Stimulated activated CD4-positive, alpha-beta T cell treated with anti-CD3 and anti-CD28 coated beads, Interleukin-4, amount 100 ng/mL, for 4 hours (primary cell): Measurements from ENCODE around the gene CYTIP.
A peak's percentile ranks its signal among the peaks of the same experiment; 100 is the strongest.

Experiments used
- DNase-seq, 2 experiments: peaks; one replicate each; pipeline ENCODE4 v3.0.0-alpha.2; 2020

CYTIP gene

DNA sequence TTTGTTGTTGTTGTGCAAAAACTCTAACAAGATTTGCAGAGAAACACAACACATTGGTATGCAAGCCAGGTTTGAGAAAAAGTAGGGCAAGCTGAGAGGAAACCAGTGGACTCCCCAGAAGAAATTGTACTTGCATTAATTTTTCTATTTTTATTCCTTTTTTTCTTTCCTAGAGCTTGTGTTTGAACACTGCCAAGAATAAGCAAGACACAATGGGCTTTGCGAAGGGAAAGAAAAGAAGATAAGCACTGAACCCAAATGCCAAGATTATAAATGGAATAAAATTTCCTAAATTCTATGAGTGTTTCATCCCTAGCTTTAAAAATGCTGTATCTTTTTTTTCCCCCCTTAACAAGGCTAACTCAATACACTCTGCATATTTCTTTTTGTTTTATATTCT, 17.0 kb upstream of the CYTIP start:
- no peak for DNase-seq

DNA sequence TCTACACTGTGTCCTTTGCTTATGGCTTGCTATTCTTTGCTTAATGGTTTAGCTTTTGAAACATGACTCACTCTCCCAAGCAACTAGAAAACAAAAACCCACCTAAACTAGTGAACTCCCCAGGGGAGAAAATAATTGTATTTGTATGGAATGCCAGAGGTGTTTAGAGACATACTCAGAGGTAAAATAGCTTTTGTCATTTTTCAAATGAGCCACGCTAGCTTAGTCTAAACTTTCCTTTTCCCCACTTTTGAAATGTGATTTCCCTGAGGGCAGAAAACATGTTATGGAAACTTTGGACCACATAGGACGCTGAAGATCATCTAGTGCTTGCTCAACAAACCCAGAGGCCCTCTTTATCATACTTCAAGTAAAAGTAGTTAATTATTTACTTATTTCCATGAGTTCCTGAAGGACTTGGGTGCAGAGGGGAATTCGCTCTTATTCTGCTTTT, 16.5 kb upstream of the CYTIP start:
- no peak for DNase-seq

DNA sequence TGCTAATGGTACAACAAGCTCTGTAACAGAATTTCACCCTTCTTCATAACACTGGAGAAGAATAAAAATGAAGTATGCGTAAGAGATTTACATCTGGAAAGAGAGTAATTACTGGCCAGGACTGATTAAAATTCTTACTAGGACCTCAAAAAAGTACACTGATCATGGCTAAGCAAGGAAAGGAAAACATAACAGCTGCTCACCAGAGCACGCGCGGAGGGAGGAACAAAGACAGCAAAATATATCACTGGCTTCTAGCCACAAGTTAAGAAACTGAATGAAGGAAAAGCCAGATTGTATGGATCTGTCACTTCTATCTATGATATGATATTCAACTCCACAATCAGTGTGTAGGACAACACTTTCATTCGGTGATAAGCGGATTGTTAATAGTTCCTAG, 15.6 kb upstream of the CYTIP start:
- no peak for DNase-seq

DNA sequence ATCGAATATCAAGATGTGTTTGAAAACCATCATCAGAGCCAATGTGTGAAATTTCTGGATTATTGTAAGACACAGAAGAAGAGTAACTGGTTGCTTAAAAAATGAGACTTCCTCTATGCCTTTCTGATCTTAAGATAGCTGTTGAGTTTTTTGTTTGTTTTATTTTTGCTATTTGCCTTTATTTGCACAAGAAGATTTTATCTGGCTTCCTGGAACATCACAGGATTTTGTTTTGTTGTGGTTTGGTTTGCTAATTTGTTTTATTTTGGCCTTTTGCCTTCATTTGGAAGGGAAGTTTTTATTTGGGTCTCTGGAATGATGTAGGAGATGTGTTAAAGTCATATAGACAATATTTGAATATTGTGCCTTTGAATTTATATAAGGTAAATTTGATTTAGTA, 3.9 kb upstream of the CYTIP start:
- no peak for DNase-seq

DNA sequence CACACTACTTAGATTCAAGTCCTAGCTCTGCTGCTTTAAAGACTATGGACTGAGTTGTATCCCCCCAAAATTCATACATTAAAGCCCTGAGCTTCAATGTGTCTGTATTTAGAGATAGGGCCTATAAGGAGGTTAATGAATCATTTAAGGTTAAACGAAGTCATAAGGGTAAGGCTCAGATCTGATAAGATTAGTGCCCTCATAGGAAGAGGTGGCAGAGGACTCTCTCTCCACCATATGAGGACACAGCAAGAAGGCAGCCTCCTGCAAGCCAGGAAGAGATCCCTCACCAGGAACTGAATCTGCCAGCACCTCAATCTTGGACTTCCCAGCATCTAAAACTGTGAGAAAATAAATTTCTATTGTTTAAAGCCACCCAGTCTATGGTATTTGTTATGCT, 3.1 kb upstream of the CYTIP start:
- no peak for DNase-seq

DNA sequence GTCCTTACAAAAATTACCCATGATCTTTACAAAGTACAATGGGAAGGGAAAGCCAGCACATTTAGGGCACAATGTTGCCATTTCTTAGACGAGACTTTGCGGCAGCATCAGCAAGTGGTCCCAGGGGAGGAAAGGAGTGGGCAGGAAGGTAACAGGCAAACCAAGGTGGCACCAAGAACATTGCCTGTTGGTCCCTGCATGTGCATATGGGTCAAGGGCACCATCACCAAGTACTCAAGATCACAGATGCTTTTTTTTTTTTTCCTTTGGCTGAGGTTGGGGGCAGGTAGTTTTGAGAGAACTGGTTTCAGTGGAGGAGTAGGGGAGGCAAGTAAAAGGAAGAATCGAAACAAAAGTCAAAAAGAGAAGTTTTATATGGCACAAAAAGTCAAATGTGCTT, 752 bp upstream of the CYTIP start:
- peak in 1 of 2 experiments; percentile 43 for DNase-seq

DNA sequence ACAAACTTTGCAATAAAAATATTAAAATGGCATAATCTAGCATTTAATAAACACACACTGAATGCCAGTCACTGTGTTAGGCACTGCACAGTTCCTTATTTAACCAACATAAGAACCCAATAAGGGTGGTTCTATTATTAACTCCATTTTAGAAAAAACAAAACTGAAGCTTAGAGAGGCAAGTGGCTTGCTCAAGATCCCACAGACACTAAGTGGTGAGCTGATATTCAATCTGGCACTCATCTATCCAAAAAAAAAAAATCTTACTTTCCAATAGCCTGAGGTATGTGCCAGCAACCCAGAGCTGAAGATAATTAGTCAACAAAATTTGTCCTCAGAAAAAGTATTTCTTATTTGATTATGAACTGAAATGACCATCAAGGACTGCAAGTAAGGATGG, 799 bp downstream of the CYTIP start:
- DNase-seq = no peak

DNA sequence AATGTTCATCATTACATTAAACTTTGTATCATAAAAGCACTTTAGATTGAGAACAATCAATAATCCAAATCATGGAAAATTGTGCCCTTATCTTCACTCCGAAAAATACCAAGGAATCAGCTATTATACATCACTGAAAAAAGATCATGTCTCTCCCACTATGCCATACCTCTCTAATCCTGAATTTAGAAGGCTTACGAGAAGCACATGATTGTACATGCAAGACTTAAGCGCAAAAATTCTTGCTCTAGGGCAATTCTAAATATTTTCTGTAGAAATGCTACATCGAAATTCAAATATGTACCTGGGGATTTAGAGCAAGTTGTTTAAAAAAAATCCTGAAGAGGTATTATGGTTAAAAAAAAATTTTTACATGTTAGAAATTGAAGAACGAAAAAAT, 1.3 kb downstream of the CYTIP start:
- no peak for DNase-seq

DNA sequence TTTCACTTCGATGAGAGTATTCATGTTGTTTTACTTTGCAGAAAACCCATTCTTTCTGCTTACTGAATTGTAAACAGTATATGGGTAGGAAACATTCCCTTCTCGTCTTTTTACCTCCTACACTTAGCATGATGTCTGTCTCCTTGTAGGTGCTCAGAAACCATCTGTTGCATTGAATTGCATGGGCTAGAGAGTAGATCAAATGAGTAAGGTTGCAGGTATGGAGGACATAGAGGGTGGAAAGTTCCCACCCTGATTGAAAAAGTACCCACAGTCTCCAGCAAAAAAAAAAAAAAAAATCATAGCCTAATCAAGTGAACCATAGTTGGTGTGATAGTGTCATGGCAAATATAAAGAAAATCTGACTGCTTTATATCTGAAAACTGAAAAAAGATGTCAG, 1.7 kb downstream of the CYTIP start:
- no peak for DNase-seq

DNA sequence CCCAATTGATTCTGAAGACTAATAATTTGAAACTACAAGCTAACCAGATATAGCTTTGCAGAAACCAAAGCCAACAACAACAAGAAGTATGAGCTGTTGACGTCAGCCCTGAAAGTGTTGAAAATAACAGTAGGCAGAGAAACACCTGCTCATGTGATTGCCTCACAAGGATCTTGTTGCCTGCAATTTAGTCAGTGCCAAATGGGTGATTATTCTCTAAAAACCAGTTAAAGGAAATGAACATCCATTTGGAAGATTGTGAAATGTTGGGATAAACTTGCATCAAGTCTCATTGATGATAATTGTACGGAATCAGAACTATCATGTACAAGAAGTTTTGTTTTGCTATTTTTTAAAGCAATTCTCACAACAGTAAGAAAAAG, 2.8 kb downstream of the CYTIP start:
- no peak for DNase-seq

DNA sequence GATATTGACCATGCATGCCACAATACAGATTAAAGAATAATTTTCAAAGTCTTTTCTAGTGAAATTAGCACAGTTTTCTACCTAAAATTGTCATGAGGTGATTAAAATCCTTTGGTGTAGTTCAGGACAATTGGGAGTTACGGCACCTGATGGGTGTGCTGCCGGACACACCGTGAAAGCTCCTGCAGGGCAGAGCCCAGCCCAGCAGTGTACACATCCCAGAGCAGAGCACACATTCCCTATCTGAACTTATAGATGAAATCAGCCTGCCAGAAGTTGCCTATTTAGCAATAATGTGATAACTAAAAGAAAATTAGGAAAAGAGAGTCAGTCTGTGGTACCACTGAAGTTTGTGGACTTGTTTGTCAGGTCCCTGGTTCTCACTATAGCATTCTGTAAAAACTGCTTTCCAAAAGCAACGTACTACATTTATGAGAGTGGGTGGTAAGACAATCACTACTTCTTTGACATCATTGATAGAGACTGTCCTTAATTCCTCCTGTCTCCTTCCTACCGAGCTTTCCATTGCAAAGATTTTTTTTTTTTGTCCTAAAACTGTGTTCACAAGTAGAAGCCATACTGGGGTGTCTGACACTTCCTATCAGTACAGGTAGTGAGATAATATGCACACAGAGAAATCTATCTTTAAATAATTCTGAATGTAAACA, 3.4 kb downstream of the CYTIP start:
- DNase-seq = no peak

DNA sequence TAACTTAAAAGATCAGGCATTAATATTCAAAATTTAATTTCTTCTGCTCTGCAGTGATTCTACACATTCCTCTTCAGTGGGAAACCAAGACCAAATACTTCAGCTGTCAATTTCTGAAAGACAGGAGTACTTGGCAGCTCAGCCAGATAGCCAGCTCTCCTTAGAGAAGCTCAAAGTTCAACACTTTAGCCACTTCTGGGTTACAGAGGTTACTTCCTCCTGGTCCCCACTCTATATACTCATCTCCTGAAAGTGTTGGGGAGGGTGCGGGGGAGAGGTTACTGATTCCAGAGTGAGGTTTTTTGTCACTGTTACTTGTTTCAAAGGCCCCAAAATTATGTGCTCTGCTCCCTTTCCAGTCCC, 4.1 kb downstream of the CYTIP start:
- peak; percentile 27 to 53 for DNase-seq

DNA sequence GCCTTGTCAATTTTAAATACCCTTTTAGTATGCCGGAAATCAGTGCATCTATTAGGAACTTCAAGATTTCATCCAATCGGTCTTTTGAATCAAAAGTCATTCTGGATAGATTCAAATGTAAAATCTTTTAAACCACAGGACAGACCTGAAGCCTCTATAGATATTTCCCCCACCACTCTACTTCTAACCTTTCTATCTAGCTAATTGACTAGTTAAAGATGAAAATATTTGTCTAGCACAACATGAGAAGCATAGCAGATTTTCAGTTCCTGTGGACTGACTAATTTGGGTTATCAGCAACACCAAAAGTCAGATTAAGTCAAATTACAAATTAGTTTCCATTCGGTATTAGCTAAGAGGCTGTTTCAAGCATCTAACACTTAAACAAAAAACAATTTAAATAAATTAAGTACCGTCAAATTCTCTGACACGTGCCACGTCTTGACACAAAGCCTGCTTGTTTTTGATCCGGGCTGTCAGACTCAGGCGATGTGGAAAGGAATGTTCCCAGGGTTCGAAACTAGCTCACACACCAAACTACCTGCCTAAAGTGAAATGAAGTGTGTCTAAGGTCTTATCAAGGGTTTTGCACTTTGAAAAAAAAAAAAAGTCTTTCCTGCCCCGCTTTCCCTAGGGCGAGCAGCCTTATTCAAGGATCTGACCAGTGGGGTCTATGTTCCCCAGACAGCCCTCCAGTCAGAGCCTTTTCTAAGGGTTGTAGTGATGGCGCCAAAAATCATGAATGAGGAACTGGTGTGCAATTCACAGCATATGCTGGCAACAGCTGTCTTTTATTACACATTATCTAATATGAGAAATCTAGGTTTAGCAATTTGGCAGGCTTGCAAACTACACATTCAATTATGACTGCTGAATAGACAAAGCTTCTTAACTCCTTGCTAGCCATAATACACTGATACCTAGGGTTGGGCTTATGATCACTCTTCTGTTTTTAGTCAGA, 4.7 kb downstream of the CYTIP start:
- DNase-seq = peak in 1 of 2 experiments; percentile 23

DNA sequence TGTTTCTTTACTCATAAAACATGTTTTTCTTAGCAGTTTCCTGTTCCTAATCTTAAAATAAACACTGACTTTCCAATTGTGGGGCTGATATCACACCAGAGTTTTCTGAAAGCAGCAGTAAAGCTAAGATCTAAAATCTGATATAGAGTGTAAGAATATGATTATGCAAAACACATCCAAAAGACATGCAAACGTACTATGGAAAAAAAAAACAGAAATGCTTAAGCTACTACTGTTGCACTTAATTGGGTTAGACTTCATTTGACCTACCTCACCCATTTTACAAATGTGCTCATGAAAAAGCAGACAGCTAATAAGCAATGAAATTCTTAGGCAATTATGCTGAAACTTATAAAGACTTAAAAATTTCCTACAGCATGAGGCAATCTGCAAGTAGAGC, 10.5 kb downstream of the CYTIP start:
- no peak for DNase-seq

DNA sequence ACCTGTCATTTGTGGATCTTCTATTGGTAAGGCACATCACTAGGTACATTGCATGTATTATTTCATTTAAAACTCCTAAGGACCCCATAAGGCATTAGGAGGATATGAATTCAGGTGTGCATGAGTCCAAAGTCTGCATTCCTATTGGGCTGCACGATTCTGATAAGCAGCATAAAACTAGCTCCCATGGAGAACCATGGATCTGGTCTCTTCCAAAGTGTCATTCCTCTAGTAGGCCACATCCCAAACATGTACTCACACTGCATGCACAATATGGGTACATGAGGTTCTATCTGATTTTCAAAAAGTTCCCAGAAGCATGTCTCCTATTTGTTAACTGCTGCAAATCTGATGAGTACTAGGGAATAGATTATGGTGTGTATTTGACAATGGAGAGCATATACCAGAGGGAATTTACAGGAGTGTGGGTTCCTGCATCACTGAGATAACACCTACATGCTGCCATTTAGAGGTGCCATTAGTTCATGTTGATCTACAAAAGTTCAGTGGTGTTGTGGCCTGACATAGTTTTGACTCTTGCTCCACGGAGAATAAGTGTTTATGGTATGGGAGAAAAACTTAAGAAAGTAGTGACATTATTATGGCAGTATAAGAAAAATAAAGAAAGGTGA, 11.3 kb downstream of the CYTIP start:
- DNase-seq = no peak

DNA sequence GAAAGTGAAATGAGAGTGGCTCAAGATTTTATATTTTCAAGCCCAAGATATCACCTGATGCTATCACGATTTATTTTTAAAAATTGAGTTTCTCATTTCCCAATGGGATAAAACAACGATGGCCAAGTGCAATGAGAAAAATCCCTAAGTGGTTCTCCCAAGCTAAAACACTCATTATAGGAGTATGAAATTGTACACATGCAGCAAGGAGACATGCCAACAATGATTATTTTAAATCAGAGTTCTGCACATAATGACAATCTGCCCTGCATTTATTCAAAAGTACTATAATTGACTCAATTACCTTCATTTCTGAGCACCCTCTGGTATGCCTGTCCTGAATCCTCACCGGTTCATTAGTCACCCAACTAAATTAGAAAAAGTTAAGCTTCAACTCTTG, 12.7 kb downstream of the CYTIP start:
- DNase-seq = no peak

DNA sequence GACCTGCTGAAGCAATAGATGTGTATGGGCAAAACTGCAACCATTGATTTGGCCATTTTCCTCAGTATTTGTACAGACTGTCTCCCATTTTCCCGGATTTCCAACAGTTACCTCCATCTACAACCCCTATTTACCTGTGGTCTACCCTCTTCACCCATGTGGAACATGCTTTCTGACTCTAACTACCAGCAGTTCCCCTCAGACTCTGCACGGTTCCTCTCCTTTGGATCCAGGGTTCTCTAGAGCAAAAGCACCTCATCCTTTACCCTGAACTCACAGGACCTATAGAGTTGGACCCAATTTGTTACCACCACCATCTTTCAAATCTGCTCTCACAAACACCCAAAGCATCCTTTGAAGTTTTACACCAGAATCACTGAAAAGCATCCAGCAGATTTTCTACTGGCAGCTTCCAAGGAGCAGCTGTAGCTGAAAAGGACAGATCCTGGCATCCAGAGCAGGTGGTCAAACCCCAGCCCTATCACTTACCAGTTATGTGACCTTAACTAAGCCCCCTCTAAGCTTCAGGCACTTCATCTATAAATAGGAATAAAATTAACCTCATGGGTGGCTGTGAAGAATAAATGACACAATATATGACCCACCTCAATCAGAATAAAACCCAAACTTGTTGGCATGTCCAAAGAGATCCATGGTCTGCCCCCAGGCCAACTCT, 15.3 kb downstream of the CYTIP start:
- DNase-seq = no peak

DNA sequence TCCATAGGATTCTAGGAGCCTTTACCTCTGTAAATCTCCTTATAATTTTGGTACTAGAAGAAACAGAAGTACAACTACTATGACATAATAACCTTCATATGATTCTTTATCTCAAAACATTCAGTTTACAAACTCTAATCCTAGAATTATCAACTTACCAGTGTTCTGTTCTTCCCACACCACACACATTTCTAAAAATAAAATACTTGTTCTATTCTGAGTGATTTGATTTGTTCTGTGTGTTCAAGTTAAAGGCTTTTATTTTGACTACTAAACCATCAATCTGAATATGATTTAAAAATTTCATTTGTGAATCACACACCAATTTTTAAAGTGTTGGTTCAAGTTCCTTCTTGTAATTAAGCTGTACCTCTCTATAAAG, 16.0 kb downstream of the CYTIP start:
- DNase-seq = no peak

DNA sequence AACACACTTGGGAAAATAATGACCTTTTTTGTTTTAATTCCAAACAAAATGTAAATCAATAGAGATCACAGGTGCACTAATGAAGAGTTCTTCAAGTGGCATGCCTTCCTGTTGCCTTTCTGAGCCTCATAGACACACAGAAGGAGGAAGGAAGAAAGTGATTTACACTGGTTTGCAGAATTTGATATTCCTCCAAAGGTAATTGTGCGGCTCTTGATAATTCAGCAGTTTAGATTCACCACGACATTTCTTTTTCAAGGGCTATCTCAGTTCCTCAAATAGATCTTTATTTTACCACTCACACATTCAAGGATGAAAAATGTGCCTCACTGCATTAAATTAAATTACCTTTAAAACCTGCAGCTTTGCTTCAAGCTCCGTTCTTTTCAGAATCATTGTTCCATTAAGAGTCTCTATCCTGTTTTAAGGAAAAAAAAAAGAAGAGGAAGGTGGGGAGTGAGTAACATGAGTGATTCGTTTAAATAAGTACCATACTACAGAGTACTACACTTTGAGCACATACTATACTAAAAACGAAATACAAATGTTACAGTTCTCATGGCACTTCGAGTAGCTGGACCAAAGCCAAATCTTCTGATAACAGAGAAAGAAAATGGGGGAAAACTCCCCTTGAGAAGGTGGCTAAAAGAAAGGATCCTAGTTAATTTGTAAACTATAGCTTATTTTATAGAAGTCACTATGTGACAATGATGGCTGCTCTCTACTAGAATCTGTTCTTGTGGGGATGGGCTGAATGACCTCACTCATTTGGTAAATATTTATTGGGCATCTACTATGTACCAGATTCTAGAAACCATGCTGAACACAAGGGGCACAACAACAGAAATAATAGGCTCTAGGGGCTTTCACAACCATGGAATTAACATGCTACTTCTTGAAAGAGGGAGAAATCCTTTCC, 16.6 kb downstream of the CYTIP start:
- no peak for DNase-seq

DNA sequence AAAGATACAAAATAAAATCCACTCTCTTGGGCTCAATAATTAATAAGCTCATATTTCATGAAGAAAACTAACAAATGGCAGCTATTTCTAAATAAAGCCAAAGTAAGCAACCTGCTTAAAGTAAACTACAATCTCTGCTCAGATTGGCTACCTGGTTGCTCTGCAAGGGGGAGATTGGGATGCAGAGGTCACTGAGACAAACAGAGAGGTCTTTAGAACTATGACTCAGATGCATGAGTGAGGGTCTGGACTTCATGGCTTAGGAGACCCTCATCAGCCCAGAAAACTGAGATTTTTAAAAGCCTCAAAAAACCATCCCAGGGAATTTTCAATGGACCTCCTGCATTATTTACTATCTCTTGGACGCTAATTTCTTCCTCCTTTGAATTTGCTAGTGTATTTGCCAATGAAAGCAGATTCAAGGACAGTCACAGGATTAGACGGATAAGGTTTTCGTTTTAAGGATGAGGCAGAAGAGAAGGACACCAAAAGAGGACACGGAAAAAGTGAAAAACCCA, 17.4 kb downstream of the CYTIP start:
- DNase-seq = no peak

DNA sequence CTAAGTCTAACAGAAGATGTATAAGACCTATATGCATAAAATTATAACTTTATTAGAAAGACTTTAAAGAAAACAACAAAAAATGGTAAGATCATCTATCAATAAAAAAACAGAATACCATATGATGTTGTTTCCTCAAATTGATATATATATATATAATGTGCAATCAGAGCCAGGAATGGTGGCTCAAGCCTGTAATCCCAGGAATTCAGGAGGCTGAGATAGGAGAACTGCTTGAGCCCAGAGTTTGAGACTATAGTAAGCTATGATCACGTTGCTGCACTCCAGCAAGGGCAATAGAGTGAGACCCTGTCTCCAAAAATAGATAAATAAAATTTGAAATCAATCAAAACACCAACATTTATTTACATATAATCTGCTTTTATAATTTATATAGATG, 19.5 kb downstream of the CYTIP start:
- no peak for DNase-seq

DNA sequence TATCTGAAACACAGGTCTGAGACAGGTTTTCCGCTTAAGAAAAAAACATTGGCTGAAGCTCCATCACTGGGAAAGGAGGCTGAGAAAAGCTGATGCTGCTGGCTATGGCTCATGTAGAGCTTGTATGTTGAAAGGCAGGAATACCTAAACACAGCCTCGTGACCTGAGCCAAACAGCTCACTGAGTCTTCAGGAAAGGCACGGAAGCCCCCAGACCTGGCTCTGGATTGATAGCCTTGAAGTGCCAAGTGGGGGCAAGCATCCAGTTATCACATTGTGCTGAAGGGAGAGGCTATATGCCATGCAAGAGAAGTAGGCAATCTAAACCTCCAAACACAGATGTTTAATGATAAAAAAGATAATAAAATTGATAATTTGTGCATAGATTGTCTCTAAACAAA, 21.9 kb downstream of the CYTIP start:
- DNase-seq = no peak
